HG03108 (cell line): ENCODE measurements around the gene MTFR2.
A peak's percentile ranks its signal among the peaks of the same experiment; 100 is the strongest.
"Not testable (repeated sequence)": the region's sequence is repeated elsewhere in the genome, so short reads cannot be mapped to it uniquely, and the experiment has no call there.

Experiments used
- ATAC-seq: cut with Tn5 transposase; IDR thresholded peaks from one replicate; pipeline ENCODE4 v1.9.1; 2021; ENCODE audit warnings: moderate library complexity; ENCODE audit not compliant: unreplicated experiment

The MTFR2 gene

DNA sequence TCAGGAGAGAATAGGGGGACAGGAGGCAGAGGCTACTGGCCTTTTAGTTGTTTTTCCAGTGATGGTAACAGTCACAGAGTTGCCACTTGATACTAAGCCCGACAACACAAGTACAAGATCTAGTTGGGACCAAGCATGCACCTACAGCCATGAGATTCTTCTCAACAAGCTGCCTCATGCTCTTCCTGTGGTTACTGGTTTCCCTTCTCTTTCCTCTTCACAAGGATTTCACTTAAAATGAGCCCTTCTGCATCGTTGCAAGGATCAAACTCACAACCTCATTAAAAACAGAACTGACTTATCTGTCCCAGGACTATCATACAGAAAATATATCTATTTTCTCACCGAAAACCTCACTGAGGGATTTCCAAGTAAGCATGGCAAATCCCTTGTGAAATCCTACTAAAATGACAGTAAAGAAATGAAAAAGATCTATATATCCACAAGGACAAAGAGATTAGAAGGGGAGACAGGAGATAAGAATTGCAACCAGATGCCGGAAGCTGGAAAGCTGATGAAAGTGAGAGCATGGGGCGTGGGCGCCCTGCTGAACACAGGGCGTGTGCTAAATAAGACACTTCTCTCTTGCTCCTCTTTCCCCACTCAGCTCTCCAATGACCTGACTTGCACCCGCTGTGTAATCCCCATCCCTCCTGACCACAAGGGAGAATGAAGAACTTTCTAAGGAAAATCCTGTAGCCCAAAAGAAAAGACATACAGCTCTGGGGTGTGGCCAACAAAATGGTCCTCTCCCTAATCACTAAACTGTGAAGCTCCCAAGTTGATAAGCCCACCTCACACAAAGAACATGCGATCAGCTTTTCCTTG lies 13.4 kb downstream of the MTFR2 start:
- ATAC-seq = no peak

DNA sequence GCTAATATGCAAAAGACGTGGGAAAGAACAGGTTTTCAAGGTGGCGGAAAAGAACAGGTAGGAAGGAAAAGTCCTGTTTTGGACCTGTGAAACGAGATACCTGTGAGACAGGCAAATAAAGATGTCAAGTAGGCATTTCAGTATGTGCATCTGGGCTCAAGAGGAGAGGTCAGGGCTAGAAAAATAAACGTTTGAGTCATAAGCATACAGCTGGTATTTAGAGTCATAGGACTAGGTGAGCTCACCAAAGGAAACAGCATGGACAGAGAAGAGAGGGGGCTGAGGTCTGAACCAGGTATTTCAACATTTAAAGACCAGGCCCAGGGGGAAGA lies 14.9 kb downstream of the MTFR2 start:
- ATAC-seq = no peak

- no peak for ATAC-seq
Measured at GRCh38 chr6:136232701-136233100, 17.4 kb downstream of the MTFR2 start.

- ATAC-seq = no peak
Measured at GRCh38 chr6:136230219-136230853, 19.8 kb downstream of the MTFR2 start.

- ATAC-seq = peak; percentile 49
Measured at GRCh38 chr6:136228814-136229213, 21.3 kb downstream of the MTFR2 start.

GRCh38 chr6:136226674-136227377 lies 23.3 kb downstream of the MTFR2 start:
- ATAC-seq = no peak

DNA sequence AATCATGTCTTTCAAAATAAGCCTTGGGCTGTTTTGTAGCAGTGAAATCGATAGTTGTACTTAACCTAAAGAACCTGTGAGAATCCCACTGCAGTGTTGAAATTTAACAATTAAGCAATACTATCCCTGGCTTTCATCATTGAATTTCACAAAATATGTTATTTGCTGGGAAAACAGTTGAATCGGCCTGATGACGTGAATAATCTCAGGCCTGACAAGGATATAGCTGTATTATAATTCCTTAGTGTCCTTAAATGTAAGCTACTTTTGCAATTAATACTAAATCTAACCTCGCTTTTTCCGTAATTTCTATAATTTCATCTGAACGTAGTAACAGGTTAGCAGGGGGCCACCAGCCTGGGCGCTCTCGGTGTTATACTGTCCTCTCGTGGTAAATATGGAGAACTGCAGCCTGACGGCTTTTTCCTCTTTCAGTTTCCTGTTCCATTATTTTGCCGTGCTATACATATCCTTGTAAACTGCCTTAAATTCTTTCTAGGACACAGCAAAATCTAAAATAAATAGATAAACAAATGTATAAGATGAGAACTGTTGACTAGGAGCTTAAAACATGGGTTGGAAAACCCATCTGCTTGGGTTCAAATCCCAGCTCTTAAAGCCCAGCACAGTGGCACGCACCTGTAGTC lies 24.0 kb downstream of the MTFR2 start:
- ATAC-seq = no peak

DNA sequence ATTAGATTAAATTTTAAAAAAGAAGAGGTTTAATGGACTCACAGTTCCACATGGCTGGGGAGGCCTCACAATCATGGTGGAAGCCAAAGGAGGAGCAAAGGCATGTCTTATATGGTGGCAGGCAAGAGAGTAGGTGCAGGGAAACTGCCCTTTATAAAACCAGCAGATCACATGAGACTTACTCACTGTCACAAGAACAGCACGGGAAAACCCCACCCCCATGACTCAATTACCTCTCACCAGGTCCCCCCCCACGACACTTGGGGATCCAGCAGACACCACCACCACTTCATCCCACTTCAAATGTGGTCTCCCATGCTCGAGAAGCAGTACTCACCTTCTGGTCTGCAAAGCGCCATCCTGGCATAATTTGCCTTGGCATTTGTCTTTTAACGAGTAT lies 24.6 kb downstream of the MTFR2 start:
- no peak for ATAC-seq

DNA sequence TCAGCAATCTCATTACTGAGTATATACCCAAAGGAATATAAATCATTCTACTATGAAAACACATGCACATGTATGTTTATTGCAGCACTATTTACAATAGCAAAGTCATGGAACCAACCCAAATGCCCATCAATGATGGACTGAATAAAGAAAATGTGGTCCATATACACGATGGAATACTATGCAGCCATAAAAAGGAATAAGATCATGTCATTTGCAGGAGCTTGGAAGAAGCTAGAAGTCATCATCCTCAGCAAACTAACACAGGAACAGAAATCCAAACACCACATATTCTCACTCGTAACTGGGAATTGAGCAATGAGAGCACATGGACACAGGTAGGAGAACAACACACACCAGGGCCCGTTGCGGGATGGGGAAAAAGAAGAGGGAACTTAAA lies 25.1 kb downstream of the MTFR2 start:
- ATAC-seq = not testable (repeated sequence)

DNA sequence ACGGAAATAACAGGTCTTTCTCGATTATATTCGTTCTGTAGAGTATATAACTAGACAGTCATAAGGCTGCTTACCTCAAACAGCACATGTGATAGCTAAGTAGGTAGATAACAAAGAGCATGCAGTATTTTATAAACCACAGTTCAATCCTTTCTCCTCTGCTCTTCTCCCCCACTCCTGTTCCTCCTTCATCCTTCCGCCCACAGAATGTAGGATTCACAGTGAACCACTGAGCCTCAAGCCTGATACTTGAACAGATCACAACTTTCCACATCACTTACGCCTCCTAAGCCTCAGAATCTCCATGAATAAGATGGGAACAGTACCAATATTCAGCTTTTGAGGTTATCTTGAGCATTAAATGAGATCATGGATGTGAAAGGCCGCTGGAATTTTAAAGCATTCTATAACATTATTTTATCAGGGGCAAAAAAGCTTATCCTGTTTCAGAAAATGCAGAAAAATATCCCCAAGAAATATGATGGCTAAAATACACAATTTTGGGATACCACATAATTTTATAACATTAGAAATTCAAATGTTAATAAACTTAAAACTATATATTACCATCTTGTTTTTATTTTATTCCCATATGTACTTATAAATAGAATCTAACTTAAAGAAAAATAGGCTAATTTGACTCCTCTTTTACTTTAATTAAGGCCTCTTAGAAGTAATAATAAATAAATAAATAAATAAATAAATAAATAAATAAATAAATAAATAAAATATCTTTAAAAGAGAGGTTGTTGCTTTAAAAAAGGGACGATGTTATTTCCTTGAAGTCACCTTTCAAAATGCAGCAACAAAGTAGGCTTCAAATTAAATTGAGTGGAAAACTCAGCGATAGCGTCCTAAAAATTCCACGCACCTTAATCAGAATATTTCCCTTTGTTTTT lies 33.4 kb downstream of the MTFR2 start:
- ATAC-seq = no peak

DNA sequence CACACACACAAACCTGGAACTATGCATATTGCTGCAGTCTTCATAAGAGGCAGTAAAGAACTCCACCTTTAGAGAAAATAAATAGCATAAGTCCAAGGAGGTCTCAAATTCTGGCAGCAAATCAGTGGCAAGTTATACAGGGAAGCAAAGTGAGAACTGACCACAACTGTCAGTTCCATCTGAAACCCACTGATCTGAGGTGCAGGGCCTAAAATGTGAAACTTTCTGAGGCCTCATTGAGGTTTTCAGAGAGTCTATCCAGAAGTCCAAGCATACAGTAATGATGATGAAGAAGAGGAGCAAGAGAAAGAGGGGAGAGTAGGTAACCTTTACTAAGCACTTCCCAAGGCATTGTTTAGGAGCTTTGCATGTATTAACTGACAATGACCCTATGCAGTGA lies 36.3 kb downstream of the MTFR2 start:
- ATAC-seq = no peak

GRCh38 chr6:136213012-136213539 lies 37.0 kb downstream of the MTFR2 start:
- ATAC-seq = no peak

- ATAC-seq = no peak
Measured at GRCh38 chr6:136212608-136213007, 37.5 kb downstream of the MTFR2 start.

GRCh38 chr6:136210398-136211165 lies 39.5 kb downstream of the MTFR2 start:
- no peak for ATAC-seq

DNA sequence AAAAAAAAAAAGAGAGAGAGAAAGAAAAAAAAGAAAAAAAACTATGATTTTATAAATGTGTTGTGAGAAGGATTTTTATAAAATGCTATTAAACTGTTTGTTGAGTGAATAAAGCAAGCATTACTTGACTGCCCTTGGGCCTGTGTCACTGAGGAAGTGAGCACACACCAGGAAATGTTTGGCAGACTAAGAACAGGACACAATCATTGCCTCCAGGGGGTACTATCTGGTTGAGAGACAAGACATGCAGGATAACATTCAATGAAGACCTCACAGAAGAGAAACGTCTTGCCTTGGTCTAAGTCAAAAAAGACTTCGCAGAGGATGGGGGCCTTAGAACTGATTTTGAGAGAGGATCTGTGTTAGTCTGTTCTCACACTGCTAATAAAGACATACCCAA lies 40.6 kb downstream of the MTFR2 start:
- no peak for ATAC-seq

- no peak for ATAC-seq
Measured at GRCh38 chr6:136208783-136209182, 41.3 kb downstream of the MTFR2 start.

GRCh38 chr6:136201732-136202131 lies 48.4 kb downstream of the MTFR2 start:
- no peak for ATAC-seq

DNA sequence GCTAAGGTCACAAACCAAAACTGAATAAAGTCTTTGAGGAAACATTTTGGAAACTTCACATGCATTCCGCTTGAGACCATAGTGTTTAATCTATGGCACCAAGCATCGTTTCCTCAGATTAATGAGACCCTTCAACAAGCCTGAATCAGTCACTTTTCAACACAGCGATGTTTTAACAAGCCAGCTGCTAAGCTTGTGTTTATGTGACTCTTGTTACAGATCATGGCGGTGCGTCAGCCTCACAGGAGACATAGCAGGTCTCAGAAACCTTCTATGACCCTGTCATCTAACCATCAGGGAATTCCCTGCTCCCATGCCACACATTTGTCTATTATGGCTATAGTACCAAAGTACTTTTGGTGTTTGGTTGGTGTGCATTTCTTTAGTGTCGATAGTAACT lies 57.2 kb downstream of the MTFR2 start:
- ATAC-seq = no peak

DNA sequence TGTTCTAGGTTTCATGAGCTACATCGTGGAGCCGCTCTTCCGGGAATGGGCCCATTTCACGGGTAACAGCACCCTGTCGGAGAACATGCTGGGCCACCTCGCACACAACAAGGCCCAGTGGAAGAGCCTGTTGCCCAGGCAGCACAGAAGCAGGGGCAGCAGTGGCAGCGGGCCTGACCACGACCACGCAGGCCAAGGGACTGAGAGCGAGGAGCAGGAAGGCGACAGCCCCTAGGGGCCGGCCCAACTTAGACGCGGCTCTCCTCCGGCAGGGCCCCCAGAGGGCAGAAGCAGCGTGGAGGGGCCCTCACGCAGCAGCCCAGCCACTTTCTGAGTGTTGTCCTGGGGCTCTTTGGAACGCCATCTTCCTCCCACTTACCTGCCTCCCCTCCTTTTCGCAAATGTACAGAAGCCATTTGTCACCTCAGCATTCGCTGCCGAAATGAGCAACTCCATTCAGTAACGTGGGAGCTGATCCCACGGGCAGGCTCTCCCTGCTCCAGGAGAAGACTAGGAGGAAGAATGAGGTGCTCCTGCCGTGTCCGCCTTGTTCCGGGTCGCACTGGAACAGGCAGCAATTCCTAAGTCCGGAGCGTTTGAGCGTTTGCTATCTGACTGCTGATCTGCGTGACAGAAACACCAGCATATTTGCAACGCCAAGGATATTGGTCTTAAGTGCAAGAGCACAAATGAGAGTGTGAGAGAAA lies 58.4 kb downstream of the MTFR2 start:
- no peak for ATAC-seq
